NCI-H128 (cell line): ENCODE results near the gene NDUFA12.
"Not testable (repeated sequence)": the region's sequence is repeated elsewhere in the genome, so short reads cannot be mapped to it uniquely, and the experiment has no call there.

ENCODE experiments used
- DNase-seq: peaks from one replicate; lab custom pipeline; 2025; ENCODE audit not compliant: unreplicated experiment; lab: John Stamatoyannopoulos, UW

NDUFA12 gene

GRCh38 chr12:95003213-95003920 lies at the start of gene NDUFA12:
Gene NDUFA12 (minus strand): TSS chr12:95003697. CDS start chr12:95003680, 17 bp downstream.
- DNase-seq = peak; percentile 98

- no peak for DNase-seq
Measured at GRCh38 chr12:95051241-95051640, 47.7 kb upstream of the NDUFA12 start.

GRCh38 chr12:95037906-95038305 lies 34.4 kb upstream of the NDUFA12 start:
- DNase-seq = no peak

GRCh38 chr12:95034750-95035149 lies 31.3 kb upstream of the NDUFA12 start:
- no peak for DNase-seq

- no peak for DNase-seq
Measured at GRCh38 chr12:95022477-95022876, 19.0 kb upstream of the NDUFA12 start.

GRCh38 chr12:95017482-95017881 lies 14.0 kb upstream of the NDUFA12 start:
- no peak for DNase-seq

- DNase-seq = no peak
Measured at GRCh38 chr12:95016120-95016519, 12.6 kb upstream of the NDUFA12 start.

- no peak for DNase-seq
Measured at GRCh38 chr12:95014554-95014953, 11.1 kb upstream of the NDUFA12 start.

GRCh38 chr12:95006206-95006605 lies 2.7 kb upstream of the NDUFA12 start:
- no peak for DNase-seq

- DNase-seq = no peak
Measured at GRCh38 chr12:95004610-95005009, 1.1 kb upstream of the NDUFA12 start.

- no peak for DNase-seq
Measured at GRCh38 chr12:95003921-95004272, 400 bp upstream of the NDUFA12 start.

- no peak for DNase-seq
Measured at GRCh38 chr12:95002754-95003153, 743 bp downstream of the NDUFA12 start.

- no peak for DNase-seq
Measured at GRCh38 chr12:94998326-94998725, 5.2 kb downstream of the NDUFA12 start.

GRCh38 chr12:94997726-94998125 lies 5.8 kb downstream of the NDUFA12 start:
- DNase-seq = no peak

- DNase-seq = no peak
Measured at GRCh38 chr12:94997061-94997460, 6.4 kb downstream of the NDUFA12 start.

- DNase-seq = no peak
Measured at GRCh38 chr12:94994312-94994711, 9.2 kb downstream of the NDUFA12 start.

- DNase-seq = not testable (repeated sequence)
Measured at GRCh38 chr12:94993855-94994254, 9.6 kb downstream of the NDUFA12 start.

- no peak for DNase-seq
Measured at GRCh38 chr12:94990222-94990621, 13.3 kb downstream of the NDUFA12 start.

- DNase-seq = no peak
Measured at GRCh38 chr12:94988471-94988870, 15.0 kb downstream of the NDUFA12 start.

- no peak for DNase-seq
Measured at GRCh38 chr12:94987801-94988200, 15.7 kb downstream of the NDUFA12 start.

GRCh38 chr12:94987076-94987669 lies 16.3 kb downstream of the NDUFA12 start:
- no peak for DNase-seq

- not testable (repeated sequence) for DNase-seq
Measured at GRCh38 chr12:94985099-94985498, 18.4 kb downstream of the NDUFA12 start.

- DNase-seq = no peak
Measured at GRCh38 chr12:94983321-94983720, 20.2 kb downstream of the NDUFA12 start.
